Nephron (organoid): Measurements from ENCODE around the gene SLC12A3.
A peak's percentile ranks its signal among the peaks of the same experiment; 100 is the strongest.

Experiments
- H3K27ac Mint-ChIP-seq, 3 experiments: 2 replicates each; pipeline ENCODE4 v1.8.0; 2020; ENCODE audit warnings: mixed read lengths in 3 of 3, mild to moderate bottlenecking in 2 of 3, moderate library complexity in 1 of 3
- H3K27me3 Mint-ChIP-seq: 2 replicates; pipeline ENCODE4 v1.8.0; 2021; ENCODE audit warnings: low read depth, mild to moderate bottlenecking, moderate library complexity, mixed read lengths
- H3K36me3 Mint-ChIP-seq: 2 replicates; pipeline ENCODE4 v1.8.0; 2020; ENCODE audit warnings: low read depth, mixed read lengths
- H3K4me1 Mint-ChIP-seq: 2 replicates; pipeline ENCODE4 v1.8.0; 2020; ENCODE audit warnings: mixed read lengths
- H3K4me3 Mint-ChIP-seq, 3 experiments: 2 replicates each; pipeline ENCODE4 v1.8.0; 2020; ENCODE audit warnings: mild to moderate bottlenecking in 3 of 3, mixed read lengths in 3 of 3, moderate library complexity in 2 of 3
- H3K9me3 Mint-ChIP-seq: 2 replicates; pipeline ENCODE4 v1.8.0; 2020; ENCODE audit warnings: mixed read lengths
- CTCF ChIP-seq, 3 experiments: fragments of 200-600 bp; sonication (generic); IDR thresholded peaks; one replicate each; pipeline ENCODE4 v1.5.0; 2021; ENCODE audit warnings: antibody characterized with exemption in 3 of 3; ENCODE audit not compliant: unreplicated experiment in 3 of 3

Gene SLC12A3

GRCh38 chr16:56849690-56850680 lies 15.0 kb upstream of the SLC12A3 start:
- Mint-ChIP-seq H3K4me1 (peaks cover 49% of the 10 kb centered on the region), H3K36me3 (peaks cover 5% of the 10 kb centered on the region), H3K4me3 (no peak overlapping the region), H3K9me3 (no peaks in the 10 kb centered on the region), H3K27ac (peak overlapping the region; percentile 90 to 97 (median 96)), H3K27me3 (no peaks in the 10 kb centered on the region)
- no peak for TF ChIP-seq CTCF (IDR thresholded peaks at IDR 0.05; ENCODE audit: unreplicated experiment in 3 of 3)

GRCh38 chr16:56851671-56852400 lies 13.2 kb upstream of the SLC12A3 start:
- no peak overlapping the region for H3K4me3 Mint-ChIP-seq
- H3K4me1 Mint-ChIP-seq, result peaks cover 47% of the 10 kb centered on the region
- no peaks in the 10 kb centered on the region for H3K36me3 Mint-ChIP-seq
- no peaks in the 10 kb centered on the region for H3K9me3 Mint-ChIP-seq
- TF ChIP-seq CTCF (IDR thresholded peaks at IDR 0.05; ENCODE audit: unreplicated experiment in 3 of 3), result peak; percentile 46 to 53 (median 47)
- no peaks in the 10 kb centered on the region for H3K27me3 Mint-ChIP-seq
- H3K27ac Mint-ChIP-seq, result peak overlapping the region; percentile 67 to 84 (median 81)

DNA sequence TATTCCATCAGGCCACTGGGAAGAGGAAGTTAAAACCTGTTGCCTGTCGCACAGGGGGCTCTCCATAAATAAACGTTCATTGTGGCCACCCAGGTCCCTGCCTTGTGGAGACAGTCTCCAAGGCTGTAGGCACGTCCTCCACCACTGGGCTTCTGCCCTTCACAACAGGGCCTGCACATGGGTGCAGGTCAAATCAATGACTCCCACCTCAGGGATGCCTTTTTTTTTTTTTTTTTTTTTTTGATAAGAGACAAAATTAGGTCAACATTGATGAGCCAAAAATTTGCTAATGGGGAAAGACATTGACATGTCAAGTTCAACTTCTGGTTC lies 12.6 kb upstream of the SLC12A3 start:
- Mint-ChIP-seq H3K4me1 (peaks cover 45% of the 10 kb centered on the region), H3K4me3 (no peak overlapping the region), H3K27ac (peak overlapping the region in 2 of 3 experiments; percentile 67 to 81), H3K36me3 (no peaks in the 10 kb centered on the region), H3K9me3 (no peaks in the 10 kb centered on the region), H3K27me3 (no peaks in the 10 kb centered on the region)
- no peak for TF ChIP-seq CTCF (IDR thresholded peaks at IDR 0.05; ENCODE audit: unreplicated experiment in 3 of 3)

- peaks cover 39% of the 10 kb centered on the region for H3K4me1 Mint-ChIP-seq
- H3K36me3 Mint-ChIP-seq, result no peaks in the 10 kb centered on the region
- H3K4me3 Mint-ChIP-seq, result no peak overlapping the region
- H3K27me3 Mint-ChIP-seq, result no peaks in the 10 kb centered on the region
- H3K9me3 Mint-ChIP-seq, result no peaks in the 10 kb centered on the region
- no peak overlapping the region for H3K27ac Mint-ChIP-seq
- no peak for TF ChIP-seq CTCF (IDR thresholded peaks at IDR 0.05; ENCODE audit: unreplicated experiment in 3 of 3)
Observed at GRCh38 chr16:56852968-56853367, 12.0 kb upstream of the SLC12A3 start.

GRCh38 chr16:56855201-56855600 lies 9.8 kb upstream of the SLC12A3 start:
- no peak overlapping the region for H3K4me3 Mint-ChIP-seq
- H3K9me3 Mint-ChIP-seq, result no peaks in the 10 kb centered on the region
- no peaks in the 10 kb centered on the region for H3K36me3 Mint-ChIP-seq
- H3K4me1 Mint-ChIP-seq, result peaks cover 22% of the 10 kb centered on the region
- H3K27ac Mint-ChIP-seq, result peak overlapping the region in 1 of 3 experiments; percentile 6
- TF ChIP-seq CTCF (IDR thresholded peaks at IDR 0.05; ENCODE audit: unreplicated experiment in 3 of 3), result no peak
- H3K27me3 Mint-ChIP-seq, result peaks cover 11% of the 10 kb centered on the region
